Gastrocnemius medialis (tissue), 4 donors: ENCODE results near the gene ISCA2.
"Not testable (repeated sequence)": the region's sequence is repeated elsewhere in the genome, so short reads cannot be mapped to it uniquely, and the experiment has no call there.

Experiments used
- POLR2A ChIP-seq, 2 donors: fragments of 450-650 bp; IDR thresholded peaks; one replicate each; pipeline ENCODE4 v1.6.1; 2017; ENCODE audit warnings: antibody characterized with exemption in 2 of 2, mild to moderate bottlenecking in 2 of 2, moderate library complexity in 2 of 2
- TF ChIP-seq, protein P1 (sequence below), 5 experiments: fragments of 450-650 bp in 3 of 5; fragments of 200-600 bp in 2 of 5; sonication (generic) in 2 of 5; IDR thresholded peaks in 4 of 5; conservative IDR thresholded peaks in 1 of 5; 1 replicate in 4 of 5; 2 replicates in 1 of 5; pipeline ENCODE4 v1.5.1; 2016 to 2019; ENCODE audit warnings: antibody characterized with exemption in 5 of 5, mild to moderate bottlenecking in 3 of 5, moderate library complexity in 3 of 5

DNA sequence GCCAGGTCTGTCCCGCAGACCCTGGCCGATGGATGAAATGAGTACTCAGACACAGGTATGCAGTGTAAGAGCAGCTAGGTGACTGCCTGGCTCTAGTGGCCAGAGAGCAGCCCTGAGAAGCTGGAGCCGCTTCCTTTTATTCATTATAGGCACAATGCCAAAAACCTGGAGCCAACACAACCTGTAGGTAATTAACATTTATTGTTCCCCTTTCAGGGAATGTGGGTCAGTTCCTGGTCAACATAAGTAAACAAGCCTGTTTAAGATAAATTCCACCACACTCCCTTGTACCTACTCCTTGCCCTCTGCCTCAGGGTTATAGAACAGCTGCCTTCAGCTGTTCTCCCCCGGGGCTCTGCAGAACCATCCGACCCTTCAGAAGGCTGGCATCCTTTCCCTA, 39.2 kb upstream of the ISCA2 start:
- TF ChIP-seq POLR2A (IDR thresholded peaks at IDR 0.05): not testable (repeated sequence)
- TF ChIP-seq, protein P1, sequence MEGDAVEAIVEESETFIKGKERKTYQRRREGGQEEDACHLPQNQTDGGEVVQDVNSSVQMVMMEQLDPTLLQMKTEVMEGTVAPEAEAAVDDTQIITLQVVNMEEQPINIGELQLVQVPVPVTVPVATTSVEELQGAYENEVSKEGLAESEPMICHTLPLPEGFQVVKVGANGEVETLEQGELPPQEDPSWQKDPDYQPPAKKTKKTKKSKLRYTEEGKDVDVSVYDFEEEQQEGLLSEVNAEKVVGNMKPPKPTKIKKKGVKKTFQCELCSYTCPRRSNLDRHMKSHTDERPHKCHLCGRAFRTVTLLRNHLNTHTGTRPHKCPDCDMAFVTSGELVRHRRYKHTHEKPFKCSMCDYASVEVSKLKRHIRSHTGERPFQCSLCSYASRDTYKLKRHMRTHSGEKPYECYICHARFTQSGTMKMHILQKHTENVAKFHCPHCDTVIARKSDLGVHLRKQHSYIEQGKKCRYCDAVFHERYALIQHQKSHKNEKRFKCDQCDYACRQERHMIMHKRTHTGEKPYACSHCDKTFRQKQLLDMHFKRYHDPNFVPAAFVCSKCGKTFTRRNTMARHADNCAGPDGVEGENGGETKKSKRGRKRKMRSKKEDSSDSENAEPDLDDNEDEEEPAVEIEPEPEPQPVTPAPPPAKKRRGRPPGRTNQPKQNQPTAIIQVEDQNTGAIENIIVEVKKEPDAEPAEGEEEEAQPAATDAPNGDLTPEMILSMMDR (IDR thresholded peaks at IDR 0.05 in 4 of 5, conservative IDR thresholded peaks at IDR 0.05 in 1 of 5): not testable (repeated sequence)
